HG02885 (cell line): ENCODE measurements around the gene FLNB.

ENCODE experiments used
- ATAC-seq: cut with Tn5 transposase; IDR thresholded peaks from one replicate; pipeline ENCODE4 v1.9.1; 2021; ENCODE audit warnings: mild to moderate bottlenecking; ENCODE audit not compliant: unreplicated experiment, poor library complexity

The FLNB gene

GRCh38 chr3:58028902-58029301 is 20.7 kb downstream of the FLNB start:
- ATAC-seq, result no peak

- no peak for ATAC-seq
These were observed 21.8 kb downstream of the FLNB start for GRCh38 chr3:58029842-58030584.

GRCh38 chr3:58032186-58032585 is 24.0 kb downstream of the FLNB start:
- no peak for ATAC-seq

- ATAC-seq, result peak; percentile 98
These were observed 26.7 kb downstream of the FLNB start for GRCh38 chr3:58034738-58035523.

GRCh38 chr3:58035524-58036255 is 27.5 kb downstream of the FLNB start:
- no peak for ATAC-seq

- no peak for ATAC-seq
These were observed 28.2 kb downstream of the FLNB start for GRCh38 chr3:58036293-58037032.

- no peak for ATAC-seq
These were observed 29.1 kb downstream of the FLNB start for GRCh38 chr3:58037141-58037910.

- ATAC-seq, result no peak
These were observed 30.6 kb downstream of the FLNB start for GRCh38 chr3:58038675-58039292.

GRCh38 chr3:58039601-58040000 is 31.4 kb downstream of the FLNB start:
- ATAC-seq, result no peak

- no peak for ATAC-seq
These were observed 33.1 kb downstream of the FLNB start for GRCh38 chr3:58041182-58041825.

- peak; percentile 93 for ATAC-seq
These were observed 33.7 kb downstream of the FLNB start for GRCh38 chr3:58041826-58042324.

GRCh38 chr3:58042947-58043707 is 34.9 kb downstream of the FLNB start:
- ATAC-seq, result no peak

GRCh38 chr3:58043933-58044332 is 35.7 kb downstream of the FLNB start:
- ATAC-seq, result no peak

- no peak for ATAC-seq
These were observed 36.7 kb downstream of the FLNB start for GRCh38 chr3:58044691-58045483.

- ATAC-seq, result no peak
These were observed 39.6 kb downstream of the FLNB start for GRCh38 chr3:58047826-58048225.

GRCh38 chr3:58048301-58048700 is 40.1 kb downstream of the FLNB start:
- no peak for ATAC-seq

- no peak for ATAC-seq
These were observed 41.0 kb downstream of the FLNB start for GRCh38 chr3:58049143-58049785.
